GM19468 (cell line): Measurements from ENCODE around the gene GNG14.
"Not testable (repeated sequence)": the region's sequence is repeated elsewhere in the genome, so short reads cannot be mapped to it uniquely, and the experiment has no call there.

Experiments used
- ATAC-seq: cut with Tn5 transposase; IDR thresholded peaks from one replicate; pipeline ENCODE4 v1.9.1; 2021; ENCODE audit warnings: mild to moderate bottlenecking, moderate library complexity, moderate number of reproducible peaks; ENCODE audit not compliant: unreplicated experiment; ENCODE audit errors: extremely low read depth

GNG14 gene

GRCh38 chr19:12687496-12688196, at the start of gene GNG14:
GNG14 (plus strand) TSS chr19:12687998; CDS start chr19:12688049, 51 bp downstream.
- no peak for ATAC-seq

- ATAC-seq = no peak
These were observed 49.1 kb upstream of the GNG14 start for GRCh38 chr19:12638611-12639182.

GRCh38 chr19:12639901-12640613, 47.7 kb upstream of the GNG14 start:
- no peak for ATAC-seq

GRCh38 chr19:12641456-12641855, 46.3 kb upstream of the GNG14 start:
- no peak for ATAC-seq

GRCh38 chr19:12642506-12642905, 45.3 kb upstream of the GNG14 start:
- no peak for ATAC-seq

- ATAC-seq = not testable (repeated sequence)
These were observed 44.1 kb upstream of the GNG14 start for GRCh38 chr19:12643716-12644115.

- no peak for ATAC-seq
These were observed 41.2 kb upstream of the GNG14 start for GRCh38 chr19:12646551-12646950.

GRCh38 chr19:12647047-12647446, 40.8 kb upstream of the GNG14 start:
- no peak for ATAC-seq

GRCh38 chr19:12647490-12648071, 40.2 kb upstream of the GNG14 start:
- no peak for ATAC-seq

GRCh38 chr19:12648088-12648487, 39.7 kb upstream of the GNG14 start:
- ATAC-seq = no peak

GRCh38 chr19:12649941-12650340, 37.9 kb upstream of the GNG14 start:
- ATAC-seq = no peak

GRCh38 chr19:12652219-12652618, 35.6 kb upstream of the GNG14 start:
- ATAC-seq = no peak

- no peak for ATAC-seq
These were observed 32.3 kb upstream of the GNG14 start for GRCh38 chr19:12655546-12655945.

- ATAC-seq = no peak
These were observed 30.8 kb upstream of the GNG14 start for GRCh38 chr19:12656899-12657571.

- ATAC-seq = no peak
These were observed 29.8 kb upstream of the GNG14 start for GRCh38 chr19:12657966-12658365.

- no peak for ATAC-seq
These were observed 26.8 kb upstream of the GNG14 start for GRCh38 chr19:12660980-12661379.

- no peak for ATAC-seq
These were observed 23.2 kb upstream of the GNG14 start for GRCh38 chr19:12664406-12665280.

- ATAC-seq = no peak
These were observed 22.6 kb upstream of the GNG14 start for GRCh38 chr19:12665281-12665573.

- ATAC-seq = no peak
These were observed 22.0 kb upstream of the GNG14 start for GRCh38 chr19:12665671-12666264.
